Prostate gland (tissue), 2 donors: ENCODE measurements around the gene B3GNT5.

Experiments used
- CTCF ChIP-seq, 4 experiments: fragments of 200-600 bp in 2 of 4; fragments of 450-650 bp in 2 of 4; sonication (generic) in 2 of 4; IDR thresholded peaks; 1 replicate in 3 of 4; 2 replicates in 1 of 4; pipeline ENCODE4 v1.5.1; 2016 to 2019; ENCODE audit warnings: antibody characterized with exemption in 4 of 4, mild to moderate bottlenecking in 2 of 4, moderate library complexity in 2 of 4
- POLR2A ChIP-seq: fragments of 450-650 bp; IDR thresholded peaks from one replicate; pipeline ENCODE4 v1.6.1; 2016; ENCODE audit warnings: antibody characterized with exemption, mild to moderate bottlenecking

DNA sequence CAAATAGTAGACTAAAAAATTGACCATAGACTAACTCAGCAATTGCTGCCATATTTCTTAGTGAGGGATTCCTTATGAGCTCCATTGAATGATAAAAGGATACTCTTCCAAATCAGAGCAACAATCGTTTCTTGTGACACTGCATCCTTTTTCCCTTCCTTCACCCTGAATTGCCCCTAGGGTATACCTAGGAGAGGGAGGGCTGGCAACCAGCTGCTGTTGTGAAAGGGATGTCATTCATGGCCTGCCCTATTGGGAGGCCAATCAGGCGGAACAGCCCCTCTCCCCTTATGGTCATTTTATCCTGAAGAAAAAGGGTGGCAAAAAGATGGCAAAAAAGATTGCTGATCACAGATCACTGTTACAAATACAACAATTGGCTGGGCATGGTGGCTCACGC lies 26.3 kb downstream of the B3GNT5 start:
- TF ChIP-seq CTCF (IDR thresholded peaks at IDR 0.05) (no peak), POLR2A (no peak)
